ENCODE results near the gene TPTE.
"Not testable (repeated sequence)": the region's sequence is repeated elsewhere in the genome, so short reads cannot be mapped to it uniquely, and the experiment has no call there.

- not testable (repeated sequence) for TF ChIP-seq POLR2AphosphoS5 (IDR thresholded peaks at IDR 0.05; ENCODE audit: low read depth); CTCF (IDR thresholded peaks at IDR 0.05; ENCODE audit: insufficient read depth, low read length); REST (IDR thresholded peaks at IDR 0.05; ENCODE audit: insufficient replicate concordance, low read depth); SPI1 (IDR thresholded peaks at IDR 0.05; ENCODE audit: borderline replicate concordance, low read depth); GABPA (IDR thresholded peaks at IDR 0.05; ENCODE audit: low read depth)
Measured at GRCh38 chr21:10516889-10517288, 4.5 kb upstream of the TPTE start.
